Measurements from ENCODE around the gene NDUFS6.

Gene NDUFS6

GRCh38 chr5:1767524-1768282 lies 33.5 kb upstream of the NDUFS6 start:
- H3K4me1 ChIP-seq (ENCODE audit: control insufficient read depth in 1 of 2, insufficient read depth in 2 of 2, low read length in 2 of 2): no peaks in the 10 kb centered on the region
- no peak overlapping the region for H3K27ac ChIP-seq (ENCODE audit: low read length)
- H3K4me3 ChIP-seq (ENCODE audit: low read depth in 1 of 2, low read length in 2 of 2): no peak overlapping the region
- H3K36me3 ChIP-seq (ENCODE audit: control insufficient read depth in 1 of 2, insufficient read depth in 2 of 2, low read length in 2 of 2): no peaks in the 10 kb centered on the region
- no peaks in the 10 kb centered on the region for H3K27me3 ChIP-seq (ENCODE audit: low read depth, low read length)
- no peaks in the 10 kb centered on the region for H3K9me3 ChIP-seq (ENCODE audit: control insufficient read depth in 1 of 2, low read length in 2 of 2)

GRCh38 chr5:1768283-1769000 lies 32.8 kb upstream of the NDUFS6 start:
- Histone ChIP-seq H3K27me3 (ENCODE audit: low read depth, low read length) (no peaks in the 10 kb centered on the region), H3K4me1 (ENCODE audit: control insufficient read depth in 1 of 2, insufficient read depth in 2 of 2, low read length in 2 of 2) (no peaks in the 10 kb centered on the region), H3K9me3 (ENCODE audit: control insufficient read depth in 1 of 2, low read length in 2 of 2) (no peaks in the 10 kb centered on the region), H3K4me3 (ENCODE audit: low read depth in 1 of 2, low read length in 2 of 2) (no peak overlapping the region), H3K36me3 (ENCODE audit: control insufficient read depth in 1 of 2, insufficient read depth in 2 of 2, low read length in 2 of 2) (no peaks in the 10 kb centered on the region), H3K27ac (ENCODE audit: low read length) (no peak overlapping the region)

GRCh38 chr5:1769017-1769640 lies 32.1 kb upstream of the NDUFS6 start:
- Histone ChIP-seq H3K27me3 (ENCODE audit: low read depth, low read length) (no peaks in the 10 kb centered on the region), H3K4me1 (ENCODE audit: control insufficient read depth in 1 of 2, insufficient read depth in 2 of 2, low read length in 2 of 2) (no peaks in the 10 kb centered on the region), H3K4me3 (ENCODE audit: low read depth in 1 of 2, low read length in 2 of 2) (no peak overlapping the region), H3K36me3 (ENCODE audit: control insufficient read depth in 1 of 2, insufficient read depth in 2 of 2, low read length in 2 of 2) (no peaks in the 10 kb centered on the region), H3K27ac (ENCODE audit: low read length) (no peak overlapping the region), H3K9me3 (ENCODE audit: control insufficient read depth in 1 of 2, low read length in 2 of 2) (no peaks in the 10 kb centered on the region)

- Histone ChIP-seq H3K4me1 (ENCODE audit: control insufficient read depth in 1 of 2, insufficient read depth in 2 of 2, low read length in 2 of 2) (no peaks in the 10 kb centered on the region), H3K27me3 (ENCODE audit: low read depth, low read length) (no peaks in the 10 kb centered on the region), H3K9me3 (ENCODE audit: control insufficient read depth in 1 of 2, low read length in 2 of 2) (no peaks in the 10 kb centered on the region), H3K36me3 (ENCODE audit: control insufficient read depth in 1 of 2, insufficient read depth in 2 of 2, low read length in 2 of 2) (no peaks in the 10 kb centered on the region), H3K27ac (ENCODE audit: low read length) (no peak overlapping the region), H3K4me3 (ENCODE audit: low read depth in 1 of 2, low read length in 2 of 2) (no peak overlapping the region)
Measured at GRCh38 chr5:1769752-1770442, 31.3 kb upstream of the NDUFS6 start.

GRCh38 chr5:1770443-1770802 lies 30.8 kb upstream of the NDUFS6 start:
- no peaks in the 10 kb centered on the region for H3K36me3 ChIP-seq (ENCODE audit: control insufficient read depth in 1 of 2, insufficient read depth in 2 of 2, low read length in 2 of 2)
- no peaks in the 10 kb centered on the region for H3K4me1 ChIP-seq (ENCODE audit: control insufficient read depth in 1 of 2, insufficient read depth in 2 of 2, low read length in 2 of 2)
- H3K4me3 ChIP-seq (ENCODE audit: low read depth in 1 of 2, low read length in 2 of 2): no peak overlapping the region
- H3K27me3 ChIP-seq (ENCODE audit: low read depth, low read length): no peaks in the 10 kb centered on the region
- H3K27ac ChIP-seq (ENCODE audit: low read length): no peak overlapping the region
- no peaks in the 10 kb centered on the region for H3K9me3 ChIP-seq (ENCODE audit: control insufficient read depth in 1 of 2, low read length in 2 of 2)

- Histone ChIP-seq H3K4me1 (ENCODE audit: control insufficient read depth in 1 of 2, insufficient read depth in 2 of 2, low read length in 2 of 2) (no peaks in the 10 kb centered on the region), H3K27ac (ENCODE audit: low read length) (no peak overlapping the region), H3K4me3 (ENCODE audit: low read depth in 1 of 2, low read length in 2 of 2) (no peak overlapping the region), H3K9me3 (ENCODE audit: control insufficient read depth in 1 of 2, low read length in 2 of 2) (no peaks in the 10 kb centered on the region), H3K36me3 (ENCODE audit: control insufficient read depth in 1 of 2, insufficient read depth in 2 of 2, low read length in 2 of 2) (no peaks in the 10 kb centered on the region), H3K27me3 (ENCODE audit: low read depth, low read length) (no peaks in the 10 kb centered on the region)
Measured at GRCh38 chr5:1771149-1772065, 29.8 kb upstream of the NDUFS6 start.

GRCh38 chr5:1772634-1773033 lies 28.6 kb upstream of the NDUFS6 start:
- Histone ChIP-seq H3K36me3 (ENCODE audit: control insufficient read depth in 1 of 2, insufficient read depth in 2 of 2, low read length in 2 of 2) (no peaks in the 10 kb centered on the region), H3K27me3 (ENCODE audit: low read depth, low read length) (no peaks in the 10 kb centered on the region), H3K27ac (ENCODE audit: low read length) (no peak overlapping the region), H3K4me3 (ENCODE audit: low read depth in 1 of 2, low read length in 2 of 2) (no peak overlapping the region), H3K9me3 (ENCODE audit: control insufficient read depth in 1 of 2, low read length in 2 of 2) (no peaks in the 10 kb centered on the region), H3K4me1 (ENCODE audit: control insufficient read depth in 1 of 2, insufficient read depth in 2 of 2, low read length in 2 of 2) (no peaks in the 10 kb centered on the region)

GRCh38 chr5:1776831-1777230 lies 24.4 kb upstream of the NDUFS6 start:
- Histone ChIP-seq H3K27me3 (ENCODE audit: low read depth, low read length) (no peaks in the 10 kb centered on the region), H3K4me1 (ENCODE audit: control insufficient read depth in 1 of 2, insufficient read depth in 2 of 2, low read length in 2 of 2) (no peaks in the 10 kb centered on the region), H3K36me3 (ENCODE audit: control insufficient read depth in 1 of 2, insufficient read depth in 2 of 2, low read length in 2 of 2) (no peaks in the 10 kb centered on the region), H3K4me3 (ENCODE audit: low read depth in 1 of 2, low read length in 2 of 2) (no peak overlapping the region), H3K9me3 (ENCODE audit: control insufficient read depth in 1 of 2, low read length in 2 of 2) (no peaks in the 10 kb centered on the region), H3K27ac (ENCODE audit: low read length) (no peak overlapping the region)

GRCh38 chr5:1777281-1778137 lies 23.7 kb upstream of the NDUFS6 start:
- Histone ChIP-seq H3K4me3 (ENCODE audit: low read depth in 1 of 2, low read length in 2 of 2) (no peak overlapping the region), H3K4me1 (ENCODE audit: control insufficient read depth in 1 of 2, insufficient read depth in 2 of 2, low read length in 2 of 2) (no peaks in the 10 kb centered on the region), H3K27ac (ENCODE audit: low read length) (no peak overlapping the region), H3K36me3 (ENCODE audit: control insufficient read depth in 1 of 2, insufficient read depth in 2 of 2, low read length in 2 of 2) (no peaks in the 10 kb centered on the region), H3K27me3 (ENCODE audit: low read depth, low read length) (no peaks in the 10 kb centered on the region), H3K9me3 (ENCODE audit: control insufficient read depth in 1 of 2, low read length in 2 of 2) (no peaks in the 10 kb centered on the region)

Data from muscle layer of duodenum (tissue), 2 donors.